BJ (cell line): ENCODE results near the gene FZD7. TPM values are rescaled to one million over a fixed set of nuclear protein-coding genes. Genes with fewer than 3 reads are reported as not detected.

Source experiments
- CTCF ChIA-PET: fragments of 350-600 bp; formaldehyde crosslinking; extraction: SDS; loops from one replicate; lab custom pipeline; 2021; ENCODE audit warnings: antibody characterized with exemption, inconsistent platforms; lab: Yijun Ruan, JAX
- POLR2A ChIA-PET: fragments of 300-600 bp; sonication (Branson Sonifier 250); formaldehyde crosslinking; extraction: SDS; loops from one replicate; lab custom pipeline; 2021; ENCODE audit warnings: antibody characterized with exemption; lab: Charles Lee
- DNase-seq: peaks from one replicate; pipeline ENCODE4 v3.0.0-alpha.2; 2011; ENCODE audit warnings: low read depth
- H3K27me3 ChIP-seq: 2 replicates; pipeline ENCODE4 v1.6.0; 2011; ENCODE audit warnings: low read length; ENCODE audit not compliant: control insufficient read depth, insufficient read depth
- H3K36me3 ChIP-seq: 2 replicates; pipeline ENCODE4 v1.5.1; 2011; ENCODE audit warnings: low read length; ENCODE audit not compliant: control insufficient read depth, insufficient read depth
- H3K4me3 ChIP-seq: 2 replicates; pipeline ENCODE4 v1.5.1; 2011; ENCODE audit warnings: low read depth, mild to moderate bottlenecking, control low read depth, low read length
- polyA plus RNA-seq: library from polyadenylated mRNA; depleted of rRNA; stranded (reverse); fragments of >200 nt; gene quantifications from 2 replicates; pipeline ENCODE4 v1.2.3, GENCODE V29; 2011
- TF ChIP-seq, protein P1 (sequence below): IDR thresholded peaks from 2 replicates; pipeline ENCODE4 v1.5.1; 2011; ENCODE audit warnings: low read depth, mild to moderate bottlenecking, control low read depth, inconsistent platforms, low read length, moderate library complexity; ENCODE audit not compliant: insufficient read depth

Gene FZD7
- polyA plus RNA-seq, 1 experiment, result 42.6 TPM

GRCh38 chr2:202009581-202009980 lies 24.1 kb upstream of the FZD7 start:
- ChIA-PET CTCF (interaction anchor here (0.8 kb wide), 1 partner anchor 85 kb away, joined by 3 read pairs; no protein-coding TSS in a partner anchor), POLR2A (no interaction called here)
- H3K4me3 ChIP-seq, result no peak overlapping the region
- TF ChIP-seq, protein P1, sequence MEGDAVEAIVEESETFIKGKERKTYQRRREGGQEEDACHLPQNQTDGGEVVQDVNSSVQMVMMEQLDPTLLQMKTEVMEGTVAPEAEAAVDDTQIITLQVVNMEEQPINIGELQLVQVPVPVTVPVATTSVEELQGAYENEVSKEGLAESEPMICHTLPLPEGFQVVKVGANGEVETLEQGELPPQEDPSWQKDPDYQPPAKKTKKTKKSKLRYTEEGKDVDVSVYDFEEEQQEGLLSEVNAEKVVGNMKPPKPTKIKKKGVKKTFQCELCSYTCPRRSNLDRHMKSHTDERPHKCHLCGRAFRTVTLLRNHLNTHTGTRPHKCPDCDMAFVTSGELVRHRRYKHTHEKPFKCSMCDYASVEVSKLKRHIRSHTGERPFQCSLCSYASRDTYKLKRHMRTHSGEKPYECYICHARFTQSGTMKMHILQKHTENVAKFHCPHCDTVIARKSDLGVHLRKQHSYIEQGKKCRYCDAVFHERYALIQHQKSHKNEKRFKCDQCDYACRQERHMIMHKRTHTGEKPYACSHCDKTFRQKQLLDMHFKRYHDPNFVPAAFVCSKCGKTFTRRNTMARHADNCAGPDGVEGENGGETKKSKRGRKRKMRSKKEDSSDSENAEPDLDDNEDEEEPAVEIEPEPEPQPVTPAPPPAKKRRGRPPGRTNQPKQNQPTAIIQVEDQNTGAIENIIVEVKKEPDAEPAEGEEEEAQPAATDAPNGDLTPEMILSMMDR, result no peak
- no peaks in the 10 kb centered on the region for H3K36me3 ChIP-seq
- DNase-seq, result no peak
- H3K27me3 ChIP-seq, result no peaks in the 10 kb centered on the region

DNA sequence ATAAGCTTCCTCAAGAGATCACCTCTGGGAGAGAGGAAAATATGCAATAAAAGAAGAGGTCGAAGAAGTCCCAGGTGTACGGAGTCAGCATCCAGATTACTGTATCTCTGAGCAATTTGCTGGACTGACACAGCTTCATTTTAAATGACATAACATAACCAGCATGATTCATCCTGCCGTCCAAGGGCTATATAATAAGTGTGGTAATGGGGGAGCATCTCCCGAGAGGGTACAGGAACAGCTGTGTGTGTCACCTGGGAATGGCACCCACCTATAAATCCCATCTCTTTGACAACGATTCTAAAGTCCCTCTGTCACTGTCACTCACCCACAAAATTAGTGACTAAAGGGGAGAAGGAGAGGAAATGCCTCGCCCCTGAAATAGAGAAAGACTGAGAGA lies 19.3 kb upstream of the FZD7 start:
- no peak for DNase-seq
- Histone ChIP-seq H3K36me3 (no peaks in the 10 kb centered on the region), H3K4me3 (no peak overlapping the region), H3K27me3 (no peaks in the 10 kb centered on the region)
- ChIA-PET POLR2A (no interaction called here), CTCF (interaction anchor here (1.2 to 1.6 kb wide), 3 partner anchors 9 to 154 kb away, joined by 3 to 5 read pairs (median 4); no protein-coding TSS in a partner anchor)
- TF ChIP-seq, protein P1, result no peak

DNA sequence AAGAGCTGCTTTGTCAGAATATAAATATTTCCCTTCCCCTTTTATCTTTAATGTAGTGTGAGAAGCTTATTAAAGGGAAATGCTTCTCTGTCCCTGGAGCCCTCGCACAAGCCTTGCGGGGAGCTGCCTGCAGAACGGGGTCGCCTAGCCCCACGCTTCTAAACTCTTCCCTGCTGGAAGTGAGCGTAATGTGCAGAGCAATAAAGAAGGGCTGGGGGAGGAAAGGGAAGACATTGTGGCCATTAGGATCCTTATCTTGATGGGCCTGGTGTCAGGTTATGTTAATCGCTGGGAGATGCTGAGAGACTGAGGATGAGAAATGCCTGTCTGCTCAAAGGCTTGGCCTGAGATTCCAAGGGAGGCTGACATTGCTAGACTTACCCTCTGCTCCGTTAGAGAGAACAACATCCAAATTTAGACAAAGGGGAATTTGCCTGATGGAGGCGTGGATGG lies 18.9 kb upstream of the FZD7 start:
- ChIA-PET POLR2A (no interaction called here), CTCF (interaction anchor here (1.2 to 1.6 kb wide), 3 partner anchors 10 to 154 kb away, joined by 3 to 5 read pairs (median 4); no protein-coding TSS in a partner anchor)
- H3K4me3 ChIP-seq, result no peak overlapping the region
- no peaks in the 10 kb centered on the region for H3K27me3 ChIP-seq
- TF ChIP-seq, protein P1, result no peak
- DNase-seq, result no peak
- H3K36me3 ChIP-seq, result no peaks in the 10 kb centered on the region

GRCh38 chr2:202015471-202015870 lies 18.2 kb upstream of the FZD7 start:
- DNase-seq, result no peak
- Histone ChIP-seq H3K4me3 (no peak overlapping the region), H3K36me3 (no peaks in the 10 kb centered on the region), H3K27me3 (no peaks in the 10 kb centered on the region)
- POLR2A ChIA-PET, result no interaction called here
- TF ChIP-seq, protein P1, result no peak
- CTCF ChIA-PET, result no interaction called here

GRCh38 chr2:202016579-202017227 lies 17.0 kb upstream of the FZD7 start:
- CTCF ChIA-PET, result interaction anchor here (3.2 kb wide), 1 partner anchor 157 kb away, joined by 10 read pairs; no protein-coding TSS in a partner anchor
- TF ChIP-seq, protein P1, result no peak
- POLR2A ChIA-PET, result no interaction called here

More at GRCh38 chr2:202016579-202017227, 17.0 kb upstream of the FZD7 start:
- H3K4me3 ChIP-seq, result no peak overlapping the region
- H3K27me3 ChIP-seq, result no peaks in the 10 kb centered on the region
- DNase-seq, result no peak
- no peaks in the 10 kb centered on the region for H3K36me3 ChIP-seq
